NK-92 treated with Interleukin-12 subunit alpha and Interleukin-12 subunit beta, amount 100 ng/mL, for 24 hours (cell line): ENCODE data around the gene FRZB.
"Not testable (repeated sequence)": the region's sequence is repeated elsewhere in the genome, so short reads cannot be mapped to it uniquely, and the experiment has no call there.

Experiments used
- DNase-seq: peaks from one replicate; lab custom pipeline; 2025; lab: John Stamatoyannopoulos, UW

The FRZB gene, protein sequence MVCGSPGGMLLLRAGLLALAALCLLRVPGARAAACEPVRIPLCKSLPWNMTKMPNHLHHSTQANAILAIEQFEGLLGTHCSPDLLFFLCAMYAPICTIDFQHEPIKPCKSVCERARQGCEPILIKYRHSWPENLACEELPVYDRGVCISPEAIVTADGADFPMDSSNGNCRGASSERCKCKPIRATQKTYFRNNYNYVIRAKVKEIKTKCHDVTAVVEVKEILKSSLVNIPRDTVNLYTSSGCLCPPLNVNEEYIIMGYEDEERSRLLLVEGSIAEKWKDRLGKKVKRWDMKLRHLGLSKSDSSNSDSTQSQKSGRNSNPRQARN

DNA sequence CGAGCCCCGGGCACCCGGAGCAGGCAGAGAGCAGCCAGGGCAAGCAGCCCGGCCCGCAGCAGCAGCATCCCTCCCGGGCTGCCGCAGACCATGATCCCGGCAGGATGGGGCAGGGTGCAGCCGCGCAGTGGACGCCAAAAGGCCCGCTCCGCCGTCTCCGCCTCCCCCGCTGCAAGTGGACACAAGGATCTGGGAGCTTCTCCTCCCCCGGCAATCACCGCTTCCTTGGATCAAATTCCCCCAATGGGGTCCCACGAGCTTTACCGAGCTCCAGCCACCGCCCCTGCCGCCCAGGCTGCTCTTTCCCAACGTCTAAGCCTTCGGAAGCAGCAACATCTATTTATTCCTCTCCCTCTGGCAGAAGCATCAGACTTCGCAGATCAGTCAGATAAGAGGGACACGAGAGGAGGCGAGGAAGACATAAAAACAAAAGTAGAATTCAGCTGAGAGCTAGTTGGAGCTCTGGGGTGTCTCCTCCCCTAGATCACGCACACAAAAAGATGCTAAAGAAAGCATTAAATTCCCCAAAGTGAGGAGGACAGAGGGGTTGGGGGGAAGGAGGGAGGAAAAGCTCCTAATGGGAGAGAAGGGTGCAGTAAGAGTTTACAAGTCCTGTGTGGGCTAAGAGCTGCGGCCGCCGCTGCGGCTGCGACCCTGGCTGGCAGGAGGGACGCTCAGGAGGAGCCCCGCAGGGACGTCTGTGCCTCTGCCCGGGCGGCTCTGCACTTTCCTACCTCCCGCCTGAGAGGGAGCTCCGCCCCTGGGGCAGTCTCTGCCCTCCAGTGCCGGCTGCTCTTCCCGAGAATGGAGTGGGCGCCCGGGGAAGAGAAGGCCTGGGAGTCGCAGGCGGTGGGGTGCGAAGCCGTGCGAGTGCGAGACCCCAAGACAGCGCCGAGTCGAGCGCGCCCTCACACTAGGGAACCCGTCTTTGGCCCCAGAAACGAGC lies at the start of gene FRZB:
Gene FRZB, minus strand, starts transcription at position 177 of the 946 bp plus-strand sequence. Its CDS starts 85 bp downstream, at position 92.
- DNase-seq: no peak

DNA sequence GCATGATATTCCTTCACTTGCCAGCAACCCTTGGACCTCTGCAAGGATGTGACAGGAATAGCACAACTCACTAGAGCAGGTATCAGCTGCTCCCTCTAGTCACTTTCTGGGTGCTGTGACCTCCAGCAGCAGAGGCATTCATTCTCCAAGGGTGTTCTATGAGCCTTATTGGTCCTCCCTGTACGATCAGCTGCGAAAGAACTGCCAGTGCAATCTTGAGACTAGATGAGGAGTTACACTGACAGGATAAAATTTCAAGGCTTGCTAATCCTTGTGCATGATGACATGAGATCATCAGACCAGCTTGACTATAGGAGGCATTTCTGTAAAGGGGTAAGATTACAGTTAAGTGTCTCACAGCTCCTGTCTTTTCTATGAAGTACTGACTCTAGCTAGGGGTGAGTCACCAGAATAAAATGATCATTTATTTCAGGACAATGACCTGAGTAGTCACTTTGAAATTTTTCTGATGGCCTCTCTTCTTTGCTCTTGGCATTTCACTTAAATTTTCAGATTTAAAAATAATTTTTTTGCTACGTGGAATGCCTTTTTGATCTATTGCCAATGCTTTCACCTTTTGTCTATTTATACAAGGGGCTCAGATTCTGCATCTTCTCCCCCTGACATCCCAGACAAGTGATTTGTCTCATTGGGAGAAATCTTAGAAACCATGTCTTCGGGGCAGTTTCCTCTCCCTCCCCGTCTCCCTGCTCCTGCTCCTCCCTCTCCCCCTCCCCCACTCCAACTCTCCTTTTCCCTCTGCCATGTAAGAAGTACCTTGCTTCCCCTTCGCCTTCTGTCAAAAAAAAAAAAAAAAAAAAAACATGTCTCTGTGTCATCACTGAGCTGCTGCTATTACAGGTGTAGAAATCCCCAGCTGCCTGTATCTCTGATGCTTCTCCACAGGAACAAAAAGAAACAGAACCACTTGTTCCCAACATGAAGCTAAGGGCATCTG lies 49.2 kb upstream of the FRZB start:
- DNase-seq: no peak

- DNase-seq: no peak
Measured at GRCh38 chr2:182914852-182915251, 48.4 kb upstream of the FRZB start.

- DNase-seq: no peak
Measured at GRCh38 chr2:182913064-182913463, 46.6 kb upstream of the FRZB start.

DNA sequence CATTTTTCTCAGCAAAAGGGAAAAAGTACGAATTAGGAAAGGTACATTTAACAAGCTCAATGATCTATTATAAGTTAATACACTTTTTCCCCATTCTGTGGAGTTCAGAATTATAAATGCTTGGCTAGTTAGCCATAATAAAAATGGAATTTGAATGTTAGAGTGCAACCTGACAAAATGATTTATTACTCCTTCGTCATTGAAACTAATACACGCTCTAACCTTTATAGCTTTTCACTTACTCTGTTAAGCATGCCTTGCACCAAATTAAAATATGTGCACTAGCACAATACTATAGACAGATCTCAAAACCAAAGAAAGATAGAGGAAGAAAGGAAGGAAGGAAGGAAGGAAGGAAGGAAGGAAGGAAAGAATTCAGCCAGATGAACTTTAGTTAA lies 46.1 kb upstream of the FRZB start:
- no peak for DNase-seq

GRCh38 chr2:182911813-182912517 lies 45.5 kb upstream of the FRZB start:
- DNase-seq: no peak

- DNase-seq: no peak
Measured at GRCh38 chr2:182910965-182911364, 44.5 kb upstream of the FRZB start.

- DNase-seq: no peak
Measured at GRCh38 chr2:182907081-182907830, 40.8 kb upstream of the FRZB start.

DNA sequence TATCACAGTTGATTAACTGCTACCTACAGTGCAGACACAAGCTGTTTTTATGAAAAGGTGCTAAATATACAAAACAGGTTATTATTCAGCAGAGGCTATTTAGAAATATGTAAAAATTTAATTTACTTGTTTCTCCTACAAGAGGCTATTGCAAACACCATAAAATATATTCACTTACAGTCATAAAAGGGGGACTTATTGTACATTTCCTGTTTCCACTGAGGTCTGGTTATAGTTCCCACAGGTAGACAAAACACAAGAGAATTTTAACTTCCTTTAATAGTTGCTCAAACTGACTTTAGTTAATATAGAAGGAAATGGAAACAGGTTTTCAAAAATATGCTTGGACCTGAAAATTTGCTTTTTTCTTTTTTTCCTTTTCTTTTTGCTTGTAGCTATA lies 40.0 kb upstream of the FRZB start:
- DNase-seq: no peak

- DNase-seq: no peak
Measured at GRCh38 chr2:182904844-182905243, 38.4 kb upstream of the FRZB start.

DNA sequence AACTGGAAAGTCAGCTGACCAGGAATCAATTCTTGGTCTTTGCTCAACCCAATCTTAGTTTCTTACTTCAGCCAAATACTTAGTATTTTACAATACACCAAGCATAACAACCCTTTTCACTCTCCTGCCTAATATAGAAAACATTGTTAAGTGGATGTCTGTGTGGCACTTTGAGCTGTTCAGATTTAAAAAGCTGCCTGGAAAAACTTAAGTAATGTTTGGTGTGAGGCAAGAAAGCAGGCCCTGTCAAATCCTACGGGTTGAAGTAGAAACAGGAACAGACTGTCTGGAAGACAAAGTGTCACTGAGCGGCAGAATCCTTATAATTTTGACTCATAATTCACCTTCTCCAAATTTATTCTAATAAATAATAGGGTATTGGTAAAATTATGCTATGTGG lies 37.1 kb upstream of the FRZB start:
- DNase-seq: no peak

GRCh38 chr2:182901748-182902147 lies 35.3 kb upstream of the FRZB start:
- DNase-seq: no peak

GRCh38 chr2:182898718-182899117 lies 32.3 kb upstream of the FRZB start:
- DNase-seq: no peak

GRCh38 chr2:182897137-182897536 lies 30.7 kb upstream of the FRZB start:
- DNase-seq: no peak

- no peak for DNase-seq
Measured at GRCh38 chr2:182895798-182896197, 29.4 kb upstream of the FRZB start.

GRCh38 chr2:182895169-182895568 lies 28.7 kb upstream of the FRZB start:
- no peak for DNase-seq

GRCh38 chr2:182894174-182894573 lies 27.7 kb upstream of the FRZB start:
- DNase-seq: no peak

- no peak for DNase-seq
Measured at GRCh38 chr2:182893666-182894065, 27.2 kb upstream of the FRZB start.

- DNase-seq: not testable (repeated sequence)
Measured at GRCh38 chr2:182893035-182893434, 26.6 kb upstream of the FRZB start.

DNA sequence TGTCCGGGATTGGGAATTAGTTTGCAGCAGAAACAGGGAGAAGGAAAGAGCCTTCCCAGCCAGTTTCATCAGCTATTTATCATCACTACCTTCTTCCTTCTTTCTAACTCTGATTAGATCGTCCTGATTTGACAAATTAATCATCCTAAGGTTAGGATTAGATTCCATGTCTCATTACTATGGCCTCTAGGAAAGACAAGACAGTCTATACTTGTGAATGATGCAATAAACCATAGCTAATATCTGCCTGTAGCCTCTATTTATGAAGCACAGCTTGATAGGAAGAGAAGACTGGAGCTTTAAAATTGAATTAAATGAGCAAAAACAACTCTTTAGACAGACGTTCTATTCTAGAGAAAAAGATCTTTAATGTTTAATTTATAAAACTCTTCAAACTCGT lies 25.2 kb upstream of the FRZB start:
- DNase-seq: no peak
